Parathyroid adenoma (tissue), 2 donors: ENCODE measurements around the gene PMAIP1.
A peak's percentile ranks its signal among the peaks of the same experiment; 100 is the strongest.

Experiments used
- H2AFZ ChIP-seq: fragments of 300-600 bp; sonication (generic); one replicate; pipeline ENCODE4 v1.7.0; 2017; ENCODE audit warnings: antibody characterized with exemption, mild to moderate bottlenecking
- H3K27ac ChIP-seq: fragments of 300-600 bp; sonication (generic); one replicate; pipeline ENCODE4 v1.7.0; 2017
- H3K27me3 ChIP-seq: fragments of 300-600 bp; sonication (generic); one replicate; pipeline ENCODE4 v1.7.0; 2017; ENCODE audit warnings: low read length; ENCODE audit not compliant: control insufficient read depth, insufficient read depth
- H3K36me3 ChIP-seq: fragments of 300-600 bp; sonication (generic); one replicate; pipeline ENCODE4 v1.7.0; 2017; ENCODE audit warnings: low read length; ENCODE audit not compliant: control insufficient read depth, insufficient read depth
- H3K4me1 ChIP-seq: fragments of 300-600 bp; sonication (generic); one replicate; pipeline ENCODE4 v1.7.0; 2017; ENCODE audit warnings: control low read depth
- H3K4me2 ChIP-seq: fragments of 300-600 bp; sonication (generic); one replicate; pipeline ENCODE4 v1.7.0; 2017; ENCODE audit warnings: low read length
- H3K4me3 ChIP-seq: fragments of 300-600 bp; sonication (generic); one replicate; pipeline ENCODE4 v1.7.0; 2017; ENCODE audit warnings: low read depth, low read length
- H3K79me2 ChIP-seq: fragments of 300-600 bp; sonication (generic); one replicate; pipeline ENCODE4 v1.7.0; 2017; ENCODE audit warnings: control low read depth
- H3K9ac ChIP-seq: fragments of 300-600 bp; sonication (generic); one replicate; pipeline ENCODE4 v1.7.0; 2017; ENCODE audit warnings: mild to moderate bottlenecking
- H3K9me3 ChIP-seq: fragments of 300-600 bp; sonication (generic); one replicate; pipeline ENCODE4 v1.7.0; 2017; ENCODE audit warnings: low read length; ENCODE audit not compliant: control insufficient read depth
- CTCF ChIP-seq: fragments of 300-600 bp; sonication (generic); IDR thresholded peaks from one replicate; pipeline ENCODE4 v1.7.0; 2017; ENCODE audit warnings: antibody characterized with exemption, mild to moderate bottlenecking
- donor health status: primary hyperparathyroidism.

PMAIP1 gene

GRCh38 chr18:59867337-59868104 lies 32.3 kb upstream of the PMAIP1 start:
- Histone ChIP-seq H3K4me1 (no peaks in the 10 kb centered on the region), H3K9ac (no peak overlapping the region), H2AFZ (no peak overlapping the region), H3K27me3 (no peaks in the 10 kb centered on the region), H3K79me2 (no peaks in the 10 kb centered on the region), H3K9me3 (no peaks in the 10 kb centered on the region), H3K4me2 (peak overlapping the region; percentile 0), H3K36me3 (no peaks in the 10 kb centered on the region), H3K27ac (no peak overlapping the region), H3K4me3 (peak overlapping the region; percentile 1)
- no peak for TF ChIP-seq CTCF

GRCh38 chr18:59870623-59871130 lies 29.1 kb upstream of the PMAIP1 start:
- no peak overlapping the region for H3K27ac ChIP-seq
- H2AFZ ChIP-seq, result no peak overlapping the region
- no peaks in the 10 kb centered on the region for H3K79me2 ChIP-seq
- H3K4me3 ChIP-seq, result no peak overlapping the region
- H3K4me2 ChIP-seq, result no peak overlapping the region
- H3K4me1 ChIP-seq, result peaks cover 3% of the 10 kb centered on the region
- H3K27me3 ChIP-seq, result no peaks in the 10 kb centered on the region
- no peaks in the 10 kb centered on the region for H3K36me3 ChIP-seq
- no peak for TF ChIP-seq CTCF
- no peaks in the 10 kb centered on the region for H3K9me3 ChIP-seq
- no peak overlapping the region for H3K9ac ChIP-seq

- Histone ChIP-seq H3K79me2 (no peaks in the 10 kb centered on the region), H3K4me2 (peak overlapping the region; percentile 32), H3K27ac (peak overlapping the region; percentile 26), H3K27me3 (no peaks in the 10 kb centered on the region), H3K4me1 (peaks cover 3% of the 10 kb centered on the region), H3K9me3 (no peaks in the 10 kb centered on the region), H3K4me3 (peak overlapping the region; percentile 29), H3K9ac (no peak overlapping the region), H3K36me3 (no peaks in the 10 kb centered on the region), H2AFZ (peak overlapping the region; percentile 1)
- TF ChIP-seq CTCF, result no peak
These were observed 28.0 kb upstream of the PMAIP1 start for GRCh38 chr18:59871711-59872362.

GRCh38 chr18:59873641-59874040 lies 26.2 kb upstream of the PMAIP1 start:
- Histone ChIP-seq H3K79me2 (no peaks in the 10 kb centered on the region), H3K9ac (no peak overlapping the region), H3K9me3 (no peaks in the 10 kb centered on the region), H3K4me1 (peaks cover 3% of the 10 kb centered on the region), H3K4me3 (no peak overlapping the region), H3K4me2 (peak overlapping the region; percentile 24), H3K27me3 (no peaks in the 10 kb centered on the region), H3K36me3 (no peaks in the 10 kb centered on the region), H2AFZ (no peak overlapping the region), H3K27ac (peak overlapping the region; percentile 26)
- TF ChIP-seq CTCF, result no peak
